PFSK-1 (cell line): ENCODE data around the gene RPTOR.

ENCODE experiments used
- POLR2AphosphoS5 ChIP-seq: IDR thresholded peaks from 2 replicates; pipeline ENCODE4 v1.6.1; 2012; ENCODE audit warnings: low read depth, mild to moderate bottlenecking, control low read depth, low read length, moderate library complexity
- SIN3A ChIP-seq: IDR thresholded peaks from 2 replicates; pipeline ENCODE4 v1.6.1; 2012; ENCODE audit warnings: mild to moderate bottlenecking, low read length, moderate library complexity, borderline replicate concordance; ENCODE audit not compliant: insufficient read depth

GRCh38 chr17:80793851-80794267 is 249.2 kb downstream of the RPTOR start:
- TF ChIP-seq POLR2AphosphoS5 (no peak), SIN3A (no peak)
